ENCODE measurements around the gene DENND4C.
"Not testable (repeated sequence)": the region's sequence is repeated elsewhere in the genome, so short reads cannot be mapped to it uniquely, and the experiment has no call there.

The DENND4C gene

DNA sequence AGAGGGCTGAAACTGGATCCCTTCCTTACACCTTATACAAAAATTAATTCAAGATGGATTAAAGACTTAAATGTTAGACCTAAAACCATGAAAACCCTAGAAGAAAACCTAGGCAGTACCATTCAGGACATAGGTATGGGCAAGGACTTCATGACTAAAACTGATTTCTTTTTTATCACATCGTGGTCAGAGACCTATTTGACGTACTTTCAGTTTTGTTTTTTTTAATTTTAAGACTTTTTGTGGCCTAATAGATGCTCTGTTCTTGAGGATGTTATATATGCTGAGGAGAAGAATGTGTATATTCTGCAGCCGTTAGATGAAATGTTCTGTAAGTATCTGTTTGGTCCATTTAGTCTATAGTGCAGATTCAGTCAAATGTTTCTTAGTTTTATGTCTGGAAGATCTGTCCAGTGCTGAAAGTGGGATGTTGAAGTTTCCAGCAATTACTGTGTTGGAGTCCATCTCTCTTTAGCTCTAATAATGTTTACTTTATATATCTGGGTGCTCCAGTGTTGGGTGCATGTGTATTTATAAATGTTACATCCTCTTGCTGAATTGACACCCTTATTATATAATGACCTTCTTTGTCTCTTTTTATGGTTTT lies 36.4 kb downstream of the DENND4C start:
- DNase-seq (ENCODE audit: low spot score), result not testable (repeated sequence)

DNA sequence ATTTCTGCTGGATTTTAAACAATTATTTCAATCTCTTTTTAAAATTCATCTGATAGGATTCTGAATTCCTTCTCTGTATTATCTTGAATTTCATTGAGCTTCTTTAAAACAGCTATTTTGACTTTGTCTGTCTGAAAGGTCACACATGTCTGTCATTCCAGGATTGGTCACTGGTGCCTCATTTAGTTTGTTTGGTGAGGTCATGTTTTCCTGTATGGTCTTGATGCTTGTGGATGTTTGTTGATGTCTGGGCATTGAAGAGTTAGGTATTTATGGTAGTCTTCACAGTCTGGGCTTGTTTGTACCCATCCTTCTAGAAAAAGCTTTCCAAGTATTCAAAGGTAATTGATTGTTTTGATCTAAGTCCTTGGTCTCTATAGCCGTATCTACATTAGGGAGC lies 39.1 kb downstream of the DENND4C start:
- DNase-seq (ENCODE audit: low spot score), result no peak

DNA sequence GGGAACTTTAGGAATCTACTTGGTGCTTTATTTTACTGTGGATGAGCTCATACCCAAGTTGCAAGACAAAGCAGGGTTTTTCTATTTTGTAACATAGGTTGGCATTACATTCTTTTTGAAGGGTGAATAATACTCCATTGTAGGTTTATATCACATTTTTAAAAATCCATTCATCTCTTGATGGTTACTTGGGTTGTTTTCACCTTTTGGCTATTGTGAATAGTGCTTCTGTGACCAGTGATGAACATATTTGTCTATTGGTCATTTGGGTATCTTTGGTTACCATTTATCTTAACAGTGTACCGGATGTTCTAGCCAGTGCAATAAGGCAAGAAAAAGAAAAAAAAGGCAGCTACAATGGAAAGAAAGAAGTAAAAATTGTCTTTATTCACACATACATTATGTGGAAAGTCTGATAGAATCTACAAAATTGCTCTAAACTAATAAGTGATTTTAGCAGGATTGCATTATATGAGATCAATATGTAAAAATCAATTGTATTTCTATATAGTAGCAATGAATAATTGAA lies 40.0 kb downstream of the DENND4C start:
- no peak for DNase-seq (ENCODE audit: low spot score)

DNA sequence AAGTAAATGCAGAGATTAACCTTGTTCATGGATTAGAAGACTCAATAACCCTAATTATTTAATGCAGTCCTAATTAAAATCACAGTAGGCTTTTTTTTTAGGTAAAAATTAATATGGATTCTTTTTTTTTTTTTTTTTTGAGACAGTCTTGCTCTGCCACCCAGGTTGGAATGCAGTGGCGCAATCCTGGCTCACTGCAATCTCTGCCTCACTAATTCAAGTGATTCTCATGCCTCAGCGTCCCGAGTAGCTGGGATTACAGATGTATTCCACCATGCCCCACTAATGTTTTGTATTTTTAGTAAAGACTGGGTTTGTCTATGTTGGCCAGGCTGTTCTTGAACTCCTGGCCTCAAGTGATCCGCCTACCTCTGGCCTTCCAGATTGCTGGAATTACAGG lies 40.6 kb downstream of the DENND4C start:
- no peak for DNase-seq (ENCODE audit: low spot score)

DNA sequence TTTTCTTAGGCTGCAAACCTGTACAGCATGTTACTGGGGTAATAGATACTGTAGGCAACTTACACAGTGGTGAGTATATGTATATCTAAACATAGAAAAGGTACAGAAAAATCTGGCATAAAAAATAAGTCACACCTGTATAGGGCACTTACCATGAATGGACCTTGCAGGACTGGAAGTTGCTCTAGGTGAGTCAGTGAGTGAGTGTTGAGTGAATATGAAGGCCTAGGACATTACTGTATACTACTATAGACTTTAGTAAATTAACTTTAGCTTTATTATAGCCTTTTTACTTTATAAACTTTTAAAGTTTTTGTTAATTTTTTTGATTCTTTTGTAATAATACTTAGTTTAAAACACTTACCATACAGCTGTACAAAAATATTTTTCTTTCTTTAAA lies 51.3 kb downstream of the DENND4C start:
- no peak for DNase-seq (ENCODE audit: low spot score)

DNA sequence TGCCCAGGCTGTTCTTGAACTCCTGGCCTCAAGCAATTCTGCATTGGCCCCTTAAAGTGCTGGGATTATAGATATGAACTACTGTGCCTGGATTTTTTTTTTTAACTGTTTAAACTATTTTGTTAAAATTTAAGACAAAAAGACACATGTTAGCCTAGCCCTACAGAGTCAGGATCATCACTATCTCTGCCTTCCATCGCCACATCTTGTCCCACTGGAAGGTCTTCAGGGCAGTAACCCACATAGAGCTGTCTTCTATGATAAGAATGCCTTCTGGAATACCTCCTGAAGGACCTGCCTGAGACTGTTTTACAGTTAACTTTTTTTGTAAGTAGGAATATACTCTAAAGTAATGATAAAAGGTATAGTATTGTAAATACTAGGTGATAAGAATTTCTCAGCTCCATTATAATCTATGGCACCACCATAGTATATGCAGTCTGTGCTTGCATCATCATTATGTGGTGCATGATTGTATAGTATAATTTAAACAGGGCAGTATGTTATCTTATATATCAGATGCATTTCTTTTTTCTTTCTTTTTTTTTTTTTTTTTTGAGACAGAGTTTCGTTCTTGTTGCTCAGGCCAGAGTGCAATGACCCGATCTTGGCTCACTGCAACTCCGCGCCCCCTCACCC lies 52.7 kb downstream of the DENND4C start:
- no peak for DNase-seq (ENCODE audit: low spot score)

DNA sequence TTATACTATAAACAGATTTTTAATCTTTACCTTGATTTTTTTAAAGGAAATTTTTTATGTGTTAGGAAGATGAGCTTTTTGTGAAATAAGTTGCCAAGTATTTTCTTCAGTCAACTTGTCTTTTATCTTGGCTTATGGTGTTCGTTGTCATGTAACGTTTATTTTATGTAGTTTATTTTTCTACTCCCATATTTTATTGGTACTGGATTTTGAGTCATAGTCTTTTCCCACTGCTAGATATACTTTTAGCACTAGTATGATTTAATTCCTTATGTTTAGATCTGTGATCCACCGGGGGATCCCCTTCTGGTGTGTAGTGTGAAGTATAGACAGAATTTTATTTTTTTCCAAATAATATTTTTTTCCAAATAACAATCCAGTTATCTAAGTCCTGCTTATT lies 54.2 kb downstream of the DENND4C start:
- DNase-seq (ENCODE audit: low spot score), result no peak

DNA sequence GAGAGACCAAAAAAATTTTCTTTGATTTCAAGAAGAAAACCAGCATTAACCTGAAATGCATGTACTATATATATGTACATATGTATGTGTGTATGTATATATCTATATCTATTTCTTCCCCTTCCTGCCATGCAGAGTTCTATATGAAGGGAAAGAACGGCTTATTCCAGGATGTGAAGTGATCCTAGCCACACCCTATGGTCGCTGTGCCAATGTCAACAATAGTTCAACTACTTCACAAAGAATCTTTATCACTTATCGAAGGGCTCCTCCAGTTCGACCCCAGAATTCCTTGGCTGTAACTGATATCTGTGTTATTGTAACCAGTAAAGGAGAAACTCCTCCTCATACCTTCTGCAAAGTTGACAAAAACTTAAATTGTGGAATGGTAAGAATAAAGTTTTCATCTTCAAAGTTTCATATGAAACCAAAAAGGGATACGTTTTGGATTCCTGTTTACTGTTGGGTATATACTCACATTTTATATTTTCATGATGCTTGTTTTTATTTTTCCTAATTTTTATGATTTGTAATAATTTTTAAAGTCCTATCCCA lies 56.2 kb downstream of the DENND4C start:
- DNase-seq (ENCODE audit: low spot score), result no peak

DNA sequence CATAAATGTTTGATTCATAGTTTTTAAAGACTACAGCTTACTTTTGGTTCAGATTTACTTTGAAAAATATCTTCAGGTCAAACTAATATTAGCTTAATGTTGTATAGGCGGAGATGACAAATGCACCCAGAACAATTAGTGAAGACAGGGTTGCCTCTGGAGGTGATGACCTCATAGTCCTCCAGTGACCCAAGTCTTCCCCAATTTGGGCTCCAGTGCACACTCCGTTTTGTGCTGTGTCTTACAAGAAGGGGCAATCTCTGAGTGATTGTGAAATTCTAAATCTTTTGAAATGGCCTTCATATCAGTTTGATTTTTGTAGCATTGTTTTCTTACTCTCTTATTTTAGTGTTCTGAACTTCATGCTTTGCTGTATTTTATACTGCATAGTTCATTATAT lies 57.6 kb downstream of the DENND4C start:
- DNase-seq (ENCODE audit: low spot score), result no peak

DNA sequence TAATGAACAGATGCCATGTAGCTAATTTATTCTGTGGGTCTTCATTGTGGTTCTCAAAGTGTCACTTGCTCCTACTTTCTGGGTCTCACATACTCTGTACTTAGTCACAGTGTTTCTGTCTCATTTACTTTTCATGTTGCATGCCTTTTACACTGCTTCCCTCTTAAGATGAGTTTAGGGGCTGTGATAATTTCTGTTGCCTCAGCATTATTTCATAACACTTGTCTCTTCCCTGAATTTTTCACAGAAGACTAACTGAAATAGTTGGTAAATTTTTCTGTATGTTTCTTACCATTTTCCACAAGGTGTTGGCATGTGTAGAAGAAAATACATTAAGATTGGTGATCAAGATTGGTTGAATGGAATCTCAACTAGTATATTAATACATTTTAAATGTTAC lies 59.6 kb downstream of the DENND4C start:
- no peak for DNase-seq (ENCODE audit: low spot score)

DNA sequence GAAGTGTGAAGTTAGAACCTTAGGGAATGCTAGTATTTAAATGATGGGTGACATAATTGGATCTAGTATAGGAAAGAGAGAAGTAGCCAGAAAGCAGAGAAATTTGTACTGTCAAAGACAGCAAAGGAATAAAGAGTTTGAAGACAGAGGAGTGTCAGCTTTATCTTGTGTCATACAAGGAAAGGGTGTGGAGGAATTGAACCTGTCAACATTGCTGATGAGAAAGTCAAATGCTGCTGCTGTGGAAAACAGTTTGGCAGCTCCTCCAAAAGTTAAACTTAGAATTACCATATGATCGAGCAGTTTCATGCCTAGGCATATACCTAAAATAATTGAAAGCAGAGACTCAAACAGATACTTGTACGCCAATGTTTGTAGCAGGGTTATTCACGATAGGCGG lies 63.7 kb downstream of the DENND4C start:
- no peak for DNase-seq (ENCODE audit: low spot score)

DNA sequence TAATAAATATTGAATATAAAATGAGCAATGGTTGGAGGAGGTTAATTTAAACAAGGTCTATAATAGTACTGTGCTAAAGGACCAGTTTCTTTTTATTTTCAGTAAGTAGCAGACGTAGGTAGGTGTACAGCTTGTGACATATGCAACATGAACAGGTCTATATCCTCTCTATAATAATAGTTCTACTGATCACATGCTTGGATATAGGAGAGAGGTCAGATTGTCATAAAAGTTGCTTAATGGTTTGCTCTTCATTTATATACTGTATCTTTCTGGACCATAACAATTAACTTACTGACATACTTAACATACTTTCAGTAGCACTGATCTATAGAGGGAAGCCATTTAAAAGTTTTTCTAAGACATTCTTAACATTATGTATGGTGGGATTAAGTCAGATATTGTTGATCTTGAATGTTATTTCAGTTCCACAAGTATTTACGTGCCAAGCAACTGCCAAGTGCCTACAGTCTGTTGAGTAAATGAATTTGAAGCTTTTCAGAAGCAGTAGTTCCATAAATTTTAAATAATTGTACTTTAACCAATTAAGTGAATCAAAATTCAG lies 68.0 kb downstream of the DENND4C start:
- no peak for DNase-seq (ENCODE audit: low spot score)

DNA sequence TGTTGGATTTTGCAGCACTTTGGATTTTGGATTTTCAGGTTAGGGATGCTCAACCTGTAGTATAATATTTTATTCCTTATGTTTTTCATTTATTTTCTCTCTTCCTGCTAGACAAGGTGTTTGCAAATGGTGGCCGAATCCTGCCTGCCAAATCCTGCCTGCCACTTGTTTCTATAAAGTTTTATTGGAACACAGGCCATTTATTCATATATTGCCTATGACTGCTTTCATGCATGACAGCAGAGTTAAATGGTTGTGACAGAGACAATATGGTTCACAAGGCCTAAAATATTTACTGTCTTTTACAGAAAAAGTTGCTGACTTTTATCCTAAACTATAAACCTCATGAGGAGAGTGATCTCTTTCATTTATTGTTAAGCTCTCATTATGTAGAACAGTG lies 72.7 kb downstream of the DENND4C start:
- no peak for DNase-seq (ENCODE audit: low spot score)

DNA sequence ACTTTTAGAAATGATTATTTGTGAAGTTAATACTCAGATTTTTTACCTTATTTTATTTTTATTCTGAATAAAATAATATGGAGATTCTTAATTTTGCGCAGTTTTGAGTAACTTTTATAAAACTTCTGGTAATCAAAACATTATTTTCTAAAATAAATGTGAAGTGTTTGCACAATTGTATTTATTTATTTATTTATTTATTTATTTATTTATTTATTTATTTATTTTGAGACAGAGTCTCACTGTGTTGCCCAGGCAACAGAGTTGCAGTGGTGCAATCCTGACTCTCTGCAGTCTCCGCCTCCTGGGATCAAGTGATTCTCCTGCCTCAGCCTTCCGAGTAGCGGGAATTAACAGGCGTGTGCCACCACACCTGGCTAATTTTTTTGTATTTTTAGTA lies 76.1 kb downstream of the DENND4C start:
- DNase-seq (ENCODE audit: low spot score), result no peak

DNA sequence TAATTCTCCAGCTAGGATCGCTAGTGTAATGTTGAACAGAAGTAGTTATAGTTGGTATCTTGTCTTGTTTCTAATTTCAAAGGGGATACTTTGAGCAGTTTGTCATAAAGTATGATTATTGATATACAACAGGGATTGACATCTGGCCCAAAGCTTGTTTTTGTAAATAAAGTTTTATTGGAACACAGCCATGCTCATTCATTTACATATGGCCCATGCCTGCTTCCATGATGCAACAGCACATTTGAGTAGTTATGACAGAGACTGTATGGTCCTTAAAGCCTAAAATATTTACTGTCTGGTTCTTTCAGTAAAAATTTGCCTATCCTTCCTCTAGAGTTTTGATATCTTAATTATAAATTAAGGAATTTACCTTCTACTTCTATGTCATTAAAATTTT lies 79.8 kb downstream of the DENND4C start:
- no peak for DNase-seq (ENCODE audit: low spot score)

DNA sequence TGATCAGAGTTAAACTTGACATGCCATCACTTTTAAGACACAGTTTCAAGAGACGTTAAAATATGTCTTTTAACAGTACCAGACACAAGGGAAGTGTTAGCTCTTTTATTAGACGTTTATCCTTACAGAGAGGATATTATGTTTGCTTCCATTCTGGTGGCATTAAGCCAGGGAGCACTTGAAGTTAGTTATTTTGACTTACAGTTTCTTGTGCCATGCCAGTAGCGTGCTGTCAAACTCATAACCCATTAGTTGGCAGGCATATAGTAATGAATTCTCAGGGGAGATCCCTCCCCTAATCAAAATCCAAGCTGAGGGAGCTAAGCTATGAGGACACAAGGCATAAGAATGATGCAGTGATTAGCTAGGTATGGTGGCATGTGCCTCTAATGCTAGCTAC lies 83.1 kb downstream of the DENND4C start:
- no peak for DNase-seq (ENCODE audit: low spot score)

DNA sequence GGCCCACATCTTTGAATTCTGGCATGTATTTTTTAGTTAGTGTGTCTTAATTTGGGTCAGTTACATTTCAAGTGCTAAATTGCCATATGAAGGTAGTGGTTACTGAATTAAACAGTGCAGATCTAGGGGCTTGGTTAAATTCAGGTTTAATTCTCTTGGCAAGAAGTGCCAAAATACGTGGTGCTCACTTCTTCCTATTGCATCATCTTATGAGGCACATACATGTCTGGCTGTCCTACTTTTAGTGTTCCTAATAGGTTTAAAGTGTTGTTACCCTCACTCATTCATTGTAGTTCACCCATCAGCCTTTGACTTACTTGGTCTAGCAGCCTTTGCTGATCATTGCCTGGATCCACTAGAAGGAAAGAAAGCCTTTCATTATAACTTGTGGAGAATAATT lies 90.0 kb downstream of the DENND4C start:
- DNase-seq (ENCODE audit: low spot score), result no peak

DNA sequence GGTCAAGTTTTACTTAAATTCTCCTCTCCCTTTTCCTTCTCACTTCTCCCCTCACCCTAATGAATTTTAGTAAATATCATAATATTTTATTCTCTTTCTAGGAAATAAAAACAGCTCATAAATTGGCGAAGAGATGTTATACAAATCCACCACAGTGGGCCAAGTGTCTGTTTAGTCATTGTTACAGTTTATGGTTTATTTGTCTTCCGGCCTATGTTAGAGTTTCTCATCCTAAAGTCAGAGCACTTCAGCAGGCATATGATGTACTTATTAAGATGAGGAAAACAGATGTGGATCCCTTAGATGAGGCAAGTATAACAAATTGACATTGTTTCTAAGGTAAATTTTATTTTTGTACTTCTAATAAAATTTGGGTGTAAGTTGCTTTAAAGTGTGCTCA lies 101.4 kb downstream of the DENND4C start:
- no peak for DNase-seq (ENCODE audit: low spot score)

DNA sequence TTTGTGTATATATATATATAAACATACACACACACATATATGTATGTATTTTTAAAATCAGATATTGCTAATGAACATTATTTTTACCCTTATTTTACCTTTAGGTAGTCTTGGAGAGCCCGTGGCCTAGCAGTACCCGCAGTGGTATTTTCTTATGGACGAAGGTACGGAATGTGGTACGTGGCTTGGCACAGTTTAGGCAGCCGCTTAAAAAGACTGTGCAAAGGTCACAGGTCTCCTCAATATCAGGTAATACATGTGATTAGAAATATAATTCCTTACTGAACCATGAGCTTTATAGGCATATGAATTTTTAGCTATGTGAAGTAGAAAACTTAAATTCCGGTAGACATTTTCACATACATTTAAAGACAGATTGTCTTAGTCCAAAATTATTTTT lies 105.7 kb downstream of the DENND4C start:
- no peak for DNase-seq (ENCODE audit: low spot score)

DNA sequence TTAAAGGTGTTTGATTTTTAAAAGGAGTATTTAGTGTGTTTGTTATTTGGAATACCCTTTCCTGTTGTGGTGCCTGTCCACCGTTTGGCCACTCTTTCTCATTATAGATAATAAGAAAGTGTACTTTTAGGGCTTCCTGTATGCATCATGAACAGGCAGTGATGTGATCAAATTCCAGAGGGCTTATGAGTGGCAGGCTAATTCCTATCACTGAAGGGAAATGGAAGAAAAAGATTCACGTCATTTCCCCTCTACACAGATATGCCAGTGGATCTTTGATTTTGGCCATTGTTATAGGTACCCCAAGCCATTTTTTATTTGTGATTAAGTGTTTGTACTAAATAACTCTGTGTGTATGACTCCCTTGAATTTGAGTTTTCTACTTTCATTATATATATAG lies 112.5 kb downstream of the DENND4C start:
- no peak for DNase-seq (ENCODE audit: low spot score)

DNA sequence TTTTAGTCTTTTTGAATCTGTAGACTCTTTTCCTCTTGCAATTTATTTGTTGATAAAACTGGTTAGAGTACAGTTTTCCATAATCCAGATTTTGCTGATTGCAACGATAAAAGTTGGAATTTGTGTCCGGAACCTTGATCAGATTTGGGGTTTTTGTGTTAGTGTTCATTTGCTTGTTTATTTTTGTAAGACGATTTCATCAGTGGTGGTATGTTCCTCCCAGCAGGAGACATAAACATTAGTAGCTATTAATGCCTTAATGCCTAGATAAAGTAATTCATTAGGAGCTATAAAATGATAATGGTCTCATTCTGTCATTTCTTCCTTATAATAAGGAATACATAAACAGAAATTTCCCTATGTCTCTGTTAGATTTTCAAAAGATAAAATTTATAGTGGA lies 128.2 kb downstream of the DENND4C start:
- no peak for DNase-seq (ENCODE audit: low spot score)

DNA sequence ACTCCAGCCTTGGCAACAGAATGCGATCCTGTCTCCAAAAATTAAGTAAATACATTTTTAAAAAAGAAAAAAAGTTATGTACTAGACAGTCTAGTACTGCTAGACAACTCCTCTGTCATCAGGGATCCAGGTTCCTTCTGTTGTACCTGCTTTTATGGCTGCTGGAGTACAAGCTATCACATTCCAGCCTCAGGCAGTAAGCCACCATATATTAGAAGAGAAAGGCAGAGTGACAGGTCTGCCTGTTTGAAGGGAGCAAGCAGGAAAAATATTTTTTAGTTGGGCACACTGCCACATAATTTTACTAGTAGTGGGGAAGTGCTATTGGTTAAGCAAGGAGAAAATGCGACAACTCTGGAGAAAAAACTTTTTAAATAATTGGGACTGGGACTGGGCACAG lies 138.6 kb downstream of the DENND4C start:
- no peak for DNase-seq (ENCODE audit: low spot score)

DNA sequence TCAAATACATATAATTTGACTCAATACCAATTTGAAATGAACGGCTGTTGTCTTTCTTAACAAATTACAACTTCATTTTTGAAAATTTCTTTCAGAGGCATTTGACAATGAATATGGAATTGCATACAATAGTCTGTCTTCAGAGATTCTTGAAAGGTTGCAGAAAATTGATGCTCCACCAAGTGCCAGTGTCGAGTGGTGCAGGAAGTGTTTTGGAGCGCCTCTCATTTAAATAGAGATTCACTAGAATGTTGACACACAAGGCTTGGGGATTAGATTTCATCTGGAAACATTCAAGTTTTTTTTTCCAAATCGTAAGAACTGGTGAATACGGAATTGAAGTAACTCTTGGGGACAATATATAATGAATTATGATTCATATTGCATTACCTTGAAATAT lies 141.4 kb downstream of the DENND4C start:
- no peak for DNase-seq (ENCODE audit: low spot score)

DNA sequence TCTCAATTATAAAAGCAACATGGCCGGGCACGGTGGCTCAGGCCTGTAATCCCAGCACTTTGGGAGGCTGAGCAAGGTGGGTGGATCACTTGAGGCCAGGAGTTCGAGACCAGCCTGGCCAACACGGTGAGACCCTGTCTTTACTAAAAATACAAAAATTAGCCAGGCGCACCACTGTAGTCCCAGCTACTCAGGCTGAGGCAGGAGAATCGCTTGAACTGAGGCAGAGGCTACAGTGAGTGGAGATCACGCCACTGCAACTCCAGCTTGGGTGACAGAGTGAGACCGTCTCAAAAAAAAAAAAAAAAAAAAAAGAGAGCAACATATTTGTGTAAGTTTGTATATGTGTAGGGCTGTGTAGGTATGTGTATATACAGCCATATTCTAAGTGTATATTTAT lies 142.1 kb downstream of the DENND4C start:
- DNase-seq (ENCODE audit: low spot score), result no peak

Data from CD4-positive, alpha-beta T cell treated with Interleukin-2 at 100 ng/mL for 4 hours (primary cell).